ENCODE measurements around the gene EDA. TPM values are rescaled to one million over a fixed set of nuclear protein-coding genes. Genes with fewer than 3 reads are reported as not detected.

EDA gene
- total RNA-seq, 1 experiment from 2014 or later: 0.23 TPM

- in situ Hi-C loops (cut with HindIII; ENCODE audit: low pct_unique_long_range_greater_than_20kb, low sequenced_read_pairs) (no loop called here), intact Hi-C loops (cut with micrococcal nuclease; ENCODE audit: unreplicated experiment) (no loop called here)
- H3K4me1 ChIP-seq (ENCODE audit: control insufficient read depth, insufficient read depth, low read length): no peaks in the 10 kb centered on the region
- no peaks in the 10 kb centered on the region for H3K9me3 ChIP-seq (ENCODE audit: control insufficient read depth, insufficient read depth, low read depth, low read length)
- TF ChIP-seq SIN3A (IDR thresholded peaks at IDR 0.05; ENCODE audit: borderline replicate concordance, insufficient read depth, low read depth, low read length) (no peak), CTCF (IDR thresholded peaks at IDR 0.05) (no peak), REST (IDR thresholded peaks at IDR 0.05; ENCODE audit: insufficient read depth in 1 of 2, low read depth in 2 of 2, low read length in 1 of 2) (no peak), POLR2AphosphoS5 (IDR thresholded peaks at IDR 0.05; ENCODE audit: low read depth, low read length) (no peak), TCF7L2 (IDR thresholded peaks at IDR 0.05; ENCODE audit: low read depth, low read length) (no peak)
- H3K27me3 ChIP-seq (ENCODE audit: control insufficient read depth, insufficient read depth, low read length): no peaks in the 10 kb centered on the region
- no TSS peak for BruUV-seq (replicated peaks)
- no peak overlapping the region for H3K27ac ChIP-seq (ENCODE audit: low read length)
- no peak overlapping the region for H3K4me3 ChIP-seq (ENCODE audit: low read depth in 2 of 2, low read length in 2 of 2)
- CTCF ChIA-PET: no interaction called here
- POLR2A ChIA-PET: no interaction called here
- ATAC-seq (no peak), DNase-seq (ENCODE audit: low read depth, low spot score) (no peak)
- H3K36me3 ChIP-seq (ENCODE audit: control insufficient read depth, insufficient read depth, low read length): no peaks in the 10 kb centered on the region
Observed at GRCh38 chrX:70009049-70009448, 393.1 kb downstream of the EDA start.

- no TSS peak for BruUV-seq (replicated peaks)
- CTCF ChIA-PET: no interaction called here
- H3K9me3 ChIP-seq (ENCODE audit: control insufficient read depth, insufficient read depth, low read depth, low read length): no peaks in the 10 kb centered on the region
- H3K27ac ChIP-seq (ENCODE audit: low read length): no peak overlapping the region
- H3K4me3 ChIP-seq (ENCODE audit: low read depth in 2 of 2, low read length in 2 of 2): no peak overlapping the region
- in situ Hi-C loops (cut with HindIII; ENCODE audit: low pct_unique_long_range_greater_than_20kb, low sequenced_read_pairs): no loop called here
- no peak for TF ChIP-seq TCF7L2 (IDR thresholded peaks at IDR 0.05; ENCODE audit: low read depth, low read length)
- no peak for TF ChIP-seq CTCF (IDR thresholded peaks at IDR 0.05)
- TF ChIP-seq REST (IDR thresholded peaks at IDR 0.05; ENCODE audit: insufficient read depth in 1 of 2, low read depth in 2 of 2, low read length in 1 of 2): no peak
- TF ChIP-seq SIN3A (IDR thresholded peaks at IDR 0.05; ENCODE audit: borderline replicate concordance, insufficient read depth, low read depth, low read length): no peak
- no peak for TF ChIP-seq POLR2AphosphoS5 (IDR thresholded peaks at IDR 0.05; ENCODE audit: low read depth, low read length)
- ATAC-seq: no peak
- H3K27me3 ChIP-seq (ENCODE audit: control insufficient read depth, insufficient read depth, low read length): no peaks in the 10 kb centered on the region
- no peaks in the 10 kb centered on the region for H3K36me3 ChIP-seq (ENCODE audit: control insufficient read depth, insufficient read depth, low read length)
- no peak for DNase-seq (ENCODE audit: low read depth, low spot score)
- POLR2A ChIA-PET: no interaction called here
- H3K4me1 ChIP-seq (ENCODE audit: control insufficient read depth, insufficient read depth, low read length): no peaks in the 10 kb centered on the region
- intact Hi-C loops (cut with micrococcal nuclease; ENCODE audit: unreplicated experiment): no loop called here
Observed at GRCh38 chrX:70009970-70010369, 394.1 kb downstream of the EDA start.

Measured in Panc1 (cell line).